Measurements from ENCODE around the gene SLAMF6. TPM values are rescaled to one million over a fixed set of nuclear protein-coding genes. Genes with fewer than 3 reads are reported as not detected.

Gene SLAMF6
- total RNA-seq, 1 donor from 2014 or later: 11.8 TPM

DNA sequence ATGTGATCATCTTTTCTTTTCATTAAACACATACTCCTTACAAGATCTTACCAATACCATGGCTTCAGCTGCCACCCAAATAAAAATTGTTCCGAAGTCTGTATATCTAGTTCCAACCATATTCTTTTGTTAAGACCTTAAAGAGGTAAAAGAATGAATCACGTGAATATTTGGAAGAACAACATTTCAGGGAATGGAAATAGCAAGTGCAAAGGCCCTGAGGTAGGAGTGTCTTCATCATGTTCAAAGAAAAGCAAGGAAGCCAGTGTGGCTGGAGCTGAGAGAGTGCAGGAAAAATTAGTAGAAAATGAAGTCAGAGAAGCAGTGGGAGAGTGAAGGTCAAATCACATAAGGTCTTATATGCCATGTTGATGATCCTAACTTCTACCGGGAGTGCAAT is 50.9 kb downstream of the SLAMF6 start:
- Mint-ChIP-seq H3K4me1 (ENCODE audit: low read depth) (peaks cover 12% of the 10 kb centered on the region), H3K36me3 (ENCODE audit: low read depth) (no peaks in the 10 kb centered on the region), H3K4me3 (ENCODE audit: low read depth) (no peak overlapping the region), H3K9me3 (peaks cover 5% of the 10 kb centered on the region), H3K27ac (no peak overlapping the region), H3K27me3 (ENCODE audit: low read depth) (no peaks in the 10 kb centered on the region)
- intact Hi-C loops (cut with micrococcal nuclease): loop anchor here (5.0 kb wide), 1 partner anchor 325 kb away; the partner anchor contains the start of gene LY9
- no peak for DNase-seq (ENCODE audit: low spot score)

DNA sequence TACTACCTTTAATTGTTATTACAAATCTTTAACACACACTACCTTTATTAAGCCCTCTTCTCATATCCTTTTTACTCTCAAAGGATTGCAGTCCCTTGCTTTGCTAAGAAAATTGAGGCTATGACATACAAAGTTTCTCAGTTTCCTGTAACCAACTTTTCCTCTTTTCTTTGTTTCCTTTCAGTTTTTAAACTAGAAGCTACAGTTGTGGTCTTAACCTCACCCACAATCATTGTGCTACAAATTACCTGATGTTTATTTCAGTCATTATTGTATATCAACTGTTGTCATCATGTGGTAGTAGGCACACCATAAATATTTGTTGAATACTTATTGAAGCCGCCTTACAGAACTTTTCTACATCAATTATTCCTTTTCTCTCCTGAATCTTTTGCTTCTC is 51.8 kb downstream of the SLAMF6 start:
- Mint-ChIP-seq H3K4me1 (ENCODE audit: low read depth) (peaks cover 19% of the 10 kb centered on the region), H3K27me3 (ENCODE audit: low read depth) (no peaks in the 10 kb centered on the region), H3K36me3 (ENCODE audit: low read depth) (no peaks in the 10 kb centered on the region), H3K9me3 (peaks cover 5% of the 10 kb centered on the region), H3K4me3 (ENCODE audit: low read depth) (no peak overlapping the region), H3K27ac (no peak overlapping the region)
- intact Hi-C loops (cut with micrococcal nuclease): loop anchor here (1.0 to 5.0 kb wide), 2 partner anchors 11 to 326 kb away; partner anchors contain the start of gene LY9
- no peak for DNase-seq (ENCODE audit: low spot score)

DNA sequence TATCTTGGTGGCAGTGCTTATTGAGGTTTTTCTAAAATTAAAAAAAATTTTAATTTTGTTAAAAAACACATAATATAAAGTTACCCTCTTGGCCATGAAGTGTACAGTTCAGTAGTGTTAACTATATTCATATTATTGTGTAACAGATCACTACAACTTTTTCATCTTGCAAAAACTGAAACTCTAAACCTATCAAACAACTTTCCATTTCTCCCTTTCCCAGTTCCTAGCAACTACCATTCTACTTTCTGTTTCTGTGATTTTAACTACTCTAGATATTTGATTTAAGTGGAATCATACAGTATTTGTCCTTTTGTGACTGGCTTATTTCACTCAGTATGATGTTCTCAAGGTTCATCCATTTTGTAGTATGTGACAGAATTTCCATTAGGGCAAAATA is 55.5 kb downstream of the SLAMF6 start:
- Mint-ChIP-seq H3K27ac (no peak overlapping the region), H3K9me3 (peaks cover 9% of the 10 kb centered on the region), H3K4me1 (ENCODE audit: low read depth) (peaks cover 42% of the 10 kb centered on the region), H3K4me3 (ENCODE audit: low read depth) (no peak overlapping the region), H3K36me3 (ENCODE audit: low read depth) (peaks cover 8% of the 10 kb centered on the region), H3K27me3 (ENCODE audit: low read depth) (no peaks in the 10 kb centered on the region)
- intact Hi-C loops (cut with micrococcal nuclease): no loop called here
- DNase-seq (ENCODE audit: low spot score): no peak

DNA sequence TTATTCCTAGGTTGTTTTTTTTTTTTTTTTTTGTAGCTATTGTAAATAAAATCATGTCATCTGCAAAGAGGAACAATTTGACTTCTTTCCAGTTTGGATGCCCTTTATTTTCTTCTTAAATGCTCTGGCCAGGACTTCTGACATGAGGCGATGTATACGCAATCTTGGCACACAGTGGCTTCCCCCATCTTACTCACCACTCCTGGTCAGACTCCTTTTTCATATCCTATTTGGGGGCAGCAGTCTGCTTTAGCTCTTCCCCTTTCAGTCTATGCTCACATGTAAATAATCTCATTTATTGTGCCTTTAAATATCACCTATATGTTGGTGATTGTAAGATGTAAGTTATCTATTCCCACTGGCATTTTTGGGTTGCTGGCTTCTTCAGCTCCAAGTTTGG is 56.1 kb downstream of the SLAMF6 start:
- no peak for DNase-seq (ENCODE audit: low spot score)
- H3K27ac Mint-ChIP-seq: no peak overlapping the region
- H3K4me3 Mint-ChIP-seq (ENCODE audit: low read depth): no peak overlapping the region
- intact Hi-C loops (cut with micrococcal nuclease): no loop called here
- peaks cover 8% of the 10 kb centered on the region for H3K36me3 Mint-ChIP-seq (ENCODE audit: low read depth)
- peaks cover 9% of the 10 kb centered on the region for H3K9me3 Mint-ChIP-seq
- no peaks in the 10 kb centered on the region for H3K27me3 Mint-ChIP-seq (ENCODE audit: low read depth)
- peaks cover 44% of the 10 kb centered on the region for H3K4me1 Mint-ChIP-seq (ENCODE audit: low read depth)

DNA sequence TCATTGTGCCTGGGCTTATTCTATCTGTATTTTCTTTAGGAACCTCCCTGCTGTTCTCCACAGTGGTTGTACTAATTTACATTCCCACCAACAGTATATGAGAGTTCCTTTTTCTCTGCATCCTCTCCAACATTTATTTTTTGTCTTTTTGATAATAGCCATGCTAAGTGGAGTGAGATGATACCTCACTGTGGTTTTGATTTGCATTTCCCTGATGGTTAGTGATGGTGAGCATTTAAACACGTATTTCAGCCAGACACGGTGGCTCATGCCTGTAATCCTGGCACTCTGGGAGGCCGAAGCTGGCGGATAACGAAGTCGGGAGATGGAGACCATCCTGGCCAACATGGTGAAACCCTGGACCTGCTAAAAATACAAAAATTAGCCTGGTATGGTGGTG is 57.9 kb downstream of the SLAMF6 start:
- Mint-ChIP-seq H3K4me1 (ENCODE audit: low read depth) (peaks cover 58% of the 10 kb centered on the region), H3K27ac (no peak overlapping the region), H3K9me3 (peaks cover 9% of the 10 kb centered on the region), H3K27me3 (ENCODE audit: low read depth) (no peaks in the 10 kb centered on the region), H3K4me3 (ENCODE audit: low read depth) (no peak overlapping the region), H3K36me3 (ENCODE audit: low read depth) (peaks cover 8% of the 10 kb centered on the region)
- intact Hi-C loops (cut with micrococcal nuclease): no loop called here
- DNase-seq (ENCODE audit: low spot score): no peak

DNA sequence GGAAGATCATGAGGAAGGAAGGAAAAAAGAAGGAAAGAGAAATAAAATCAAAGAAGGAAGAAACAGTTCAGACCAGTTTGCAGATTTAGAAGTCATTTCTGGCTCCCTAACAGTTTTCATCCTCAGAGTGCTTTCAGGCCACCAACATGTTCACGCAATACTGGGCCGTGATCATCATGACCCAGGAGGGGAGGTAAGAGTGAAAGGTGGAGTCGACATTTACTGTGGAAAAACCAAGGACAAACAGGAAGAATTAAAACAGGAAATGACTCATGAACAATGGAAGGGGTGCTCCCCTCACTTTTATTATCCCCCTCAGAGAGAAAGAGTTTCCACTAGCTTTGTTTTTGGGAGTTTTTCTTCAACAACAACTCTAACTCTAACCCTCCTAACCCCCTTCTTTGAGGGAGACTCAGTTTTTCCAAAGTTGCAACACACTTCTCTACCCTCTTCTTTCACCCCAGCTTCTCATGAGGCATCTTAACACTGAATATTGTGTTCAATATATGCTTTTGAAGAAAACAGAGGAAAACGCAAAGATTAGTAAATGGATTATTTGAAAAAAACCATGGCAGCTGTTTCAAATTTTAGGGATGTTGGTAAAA is 62.3 kb downstream of the SLAMF6 start:
- H3K36me3 Mint-ChIP-seq (ENCODE audit: low read depth): peaks cover 6% of the 10 kb centered on the region
- DNase-seq (ENCODE audit: low spot score): no peak
- peak overlapping the region; percentile 98 for H3K27ac Mint-ChIP-seq
- peaks cover 65% of the 10 kb centered on the region for H3K4me1 Mint-ChIP-seq (ENCODE audit: low read depth)
- peak overlapping the region; percentile 76 for H3K4me3 Mint-ChIP-seq (ENCODE audit: low read depth)
- H3K27me3 Mint-ChIP-seq (ENCODE audit: low read depth): no peaks in the 10 kb centered on the region
- peaks cover 2% of the 10 kb centered on the region for H3K9me3 Mint-ChIP-seq
- intact Hi-C loops (cut with micrococcal nuclease): loop anchor here (1.0 to 2.0 kb wide), 3 partner anchors 11 to 116 kb away; no protein-coding TSS in a partner anchor

DNA sequence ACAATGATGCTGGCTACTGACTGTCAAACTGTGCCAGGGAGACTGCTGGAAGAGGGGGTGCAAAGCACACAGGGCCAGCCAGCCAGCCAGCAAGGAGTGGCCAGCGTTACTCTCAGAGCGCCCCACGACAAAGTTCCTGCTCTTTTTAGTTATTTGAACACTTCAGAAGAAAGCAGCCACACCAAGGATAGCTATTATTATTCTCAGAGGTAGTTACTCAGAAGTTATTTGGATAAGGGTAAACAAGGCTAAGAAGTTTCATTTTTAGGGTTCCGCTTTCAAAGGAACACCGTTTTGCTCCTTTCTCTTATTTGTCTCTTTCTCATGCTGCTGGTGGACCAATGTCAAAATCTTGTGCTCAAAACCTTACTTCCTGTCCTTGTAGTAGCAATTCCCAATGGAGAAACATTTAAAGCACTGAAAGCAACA is 62.8 kb downstream of the SLAMF6 start:
- DNase-seq (ENCODE audit: low spot score): no peak
- Mint-ChIP-seq H3K27ac (peak overlapping the region; percentile 98), H3K4me3 (ENCODE audit: low read depth) (peak overlapping the region; percentile 76), H3K27me3 (ENCODE audit: low read depth) (no peaks in the 10 kb centered on the region), H3K36me3 (ENCODE audit: low read depth) (peaks cover 2% of the 10 kb centered on the region), H3K4me1 (ENCODE audit: low read depth) (peaks cover 64% of the 10 kb centered on the region), H3K9me3 (no peaks in the 10 kb centered on the region)
- intact Hi-C loops (cut with micrococcal nuclease): loop anchor here (1.0 to 2.0 kb wide), 3 partner anchors 11 to 117 kb away; no protein-coding TSS in a partner anchor

DNA sequence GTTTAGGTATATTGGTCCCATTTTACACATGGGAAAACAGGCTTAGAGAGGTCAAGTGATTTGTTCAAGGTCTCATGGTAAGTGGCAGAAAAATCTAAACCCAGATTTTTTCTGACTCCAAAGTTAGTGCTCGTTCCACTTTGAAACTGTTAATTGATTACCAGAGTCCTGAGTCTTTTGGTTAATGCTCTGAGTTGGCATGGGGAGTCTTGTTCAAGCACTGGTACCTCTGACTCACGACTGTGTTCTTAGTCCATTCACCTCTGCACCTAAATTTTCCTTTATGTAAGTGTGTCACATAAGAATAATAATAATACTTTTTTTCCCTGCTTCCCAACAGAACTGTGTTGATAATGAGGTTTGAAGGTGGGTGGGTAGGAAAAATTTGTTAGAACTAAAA is 63.4 kb downstream of the SLAMF6 start:
- intact Hi-C loops (cut with micrococcal nuclease): loop anchor here (1.0 to 2.0 kb wide), 3 partner anchors 12 to 117 kb away; no protein-coding TSS in a partner anchor
- Mint-ChIP-seq H3K27me3 (ENCODE audit: low read depth) (no peaks in the 10 kb centered on the region), H3K4me1 (ENCODE audit: low read depth) (peaks cover 66% of the 10 kb centered on the region), H3K36me3 (ENCODE audit: low read depth) (no peaks in the 10 kb centered on the region), H3K9me3 (no peaks in the 10 kb centered on the region), H3K27ac (peak overlapping the region; percentile 98), H3K4me3 (ENCODE audit: low read depth) (peak overlapping the region; percentile 76)
- no peak for DNase-seq (ENCODE audit: low spot score)

DNA sequence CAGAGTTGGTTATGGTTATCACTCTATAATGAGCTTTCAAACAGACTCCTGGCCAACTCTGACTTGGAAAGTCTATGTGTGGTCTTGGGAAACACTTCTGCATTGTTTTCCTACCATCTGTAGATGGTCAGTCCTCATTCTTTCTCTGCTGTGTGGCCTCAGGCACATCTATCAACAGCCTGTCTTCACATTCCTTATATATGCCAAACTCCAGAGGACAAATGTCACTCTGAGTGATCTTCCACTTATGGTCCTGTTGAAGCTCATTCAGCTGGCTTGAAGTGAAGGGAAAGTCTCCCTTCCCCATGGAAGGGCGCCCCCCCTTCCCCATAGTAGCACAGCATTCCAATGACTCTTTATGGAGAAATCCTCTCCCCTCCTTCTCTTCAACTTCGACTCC is 64.0 kb downstream of the SLAMF6 start:
- DNase-seq (ENCODE audit: low spot score): no peak
- Mint-ChIP-seq H3K27ac (peak overlapping the region; percentile 98), H3K9me3 (no peaks in the 10 kb centered on the region), H3K27me3 (ENCODE audit: low read depth) (no peaks in the 10 kb centered on the region), H3K4me3 (ENCODE audit: low read depth) (no peak overlapping the region), H3K36me3 (ENCODE audit: low read depth) (no peaks in the 10 kb centered on the region), H3K4me1 (ENCODE audit: low read depth) (peaks cover 66% of the 10 kb centered on the region)
- intact Hi-C loops (cut with micrococcal nuclease): no loop called here

DNA sequence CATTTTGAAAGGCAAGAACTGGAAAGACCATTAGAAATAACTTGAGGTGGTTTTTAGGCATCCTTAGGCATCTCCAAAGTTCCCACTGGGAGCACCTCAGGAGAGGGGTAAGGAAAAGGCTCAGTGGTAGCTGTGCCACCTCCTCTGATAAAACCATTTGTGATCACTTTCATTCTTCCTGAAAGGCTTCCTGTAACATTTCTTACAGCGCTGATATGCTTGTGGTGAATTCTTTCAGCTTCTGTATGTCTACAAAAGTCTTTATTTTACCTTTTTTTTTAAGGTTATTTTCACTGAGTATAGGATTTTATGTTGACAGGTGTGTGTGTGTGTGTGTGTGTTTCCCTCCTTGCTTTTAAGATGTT is 67.9 kb downstream of the SLAMF6 start:
- Mint-ChIP-seq H3K4me1 (ENCODE audit: low read depth) (peaks cover 67% of the 10 kb centered on the region), H3K27ac (peak overlapping the region; percentile 79), H3K9me3 (peaks cover 3% of the 10 kb centered on the region), H3K36me3 (ENCODE audit: low read depth) (no peaks in the 10 kb centered on the region), H3K27me3 (ENCODE audit: low read depth) (no peaks in the 10 kb centered on the region), H3K4me3 (ENCODE audit: low read depth) (no peak overlapping the region)
- DNase-seq (ENCODE audit: low spot score): no peak
- intact Hi-C loops (cut with micrococcal nuclease): loop anchor here (2.0 kb wide), 1 partner anchor 16 kb away; no protein-coding TSS in a partner anchor

DNA sequence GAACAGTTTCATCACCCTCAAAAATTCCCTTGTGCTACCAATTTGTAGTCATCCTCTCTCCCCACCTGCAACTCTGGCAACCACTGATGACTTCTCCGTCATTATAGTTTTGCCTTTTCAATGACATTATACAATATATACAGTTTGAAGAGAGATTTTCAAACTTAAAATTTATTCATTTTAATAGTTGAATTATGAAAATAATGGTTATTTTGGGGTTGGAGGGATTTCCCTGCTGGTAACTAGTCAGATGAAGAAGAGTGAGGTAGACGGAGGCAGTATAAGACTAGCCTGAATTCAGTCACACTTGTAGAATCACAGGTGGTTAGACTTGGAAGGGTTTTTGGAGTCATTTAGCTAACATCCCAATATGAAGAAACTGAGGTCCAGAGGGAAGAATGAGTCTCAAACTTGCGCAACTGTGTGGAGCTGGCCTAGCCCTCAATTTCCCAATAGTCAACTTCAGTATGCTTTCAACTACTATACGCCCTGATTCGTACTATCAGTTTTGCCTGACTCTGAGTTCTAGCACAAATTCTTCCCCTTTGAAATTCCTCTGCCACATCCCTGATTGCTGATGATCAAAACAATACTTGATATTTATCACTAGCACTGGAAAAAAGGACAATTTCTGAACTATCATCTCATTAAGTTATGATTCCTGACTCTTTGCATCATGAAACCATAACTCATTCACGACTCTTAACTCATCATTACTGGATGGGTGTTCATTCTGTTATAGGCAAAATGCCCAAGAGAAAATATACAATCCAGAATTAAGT is 68.5 kb downstream of the SLAMF6 start:
- Mint-ChIP-seq H3K36me3 (ENCODE audit: low read depth) (no peaks in the 10 kb centered on the region), H3K4me1 (ENCODE audit: low read depth) (peaks cover 61% of the 10 kb centered on the region), H3K27ac (peak overlapping the region; percentile 79), H3K9me3 (peaks cover 5% of the 10 kb centered on the region), H3K4me3 (ENCODE audit: low read depth) (no peak overlapping the region), H3K27me3 (ENCODE audit: low read depth) (no peaks in the 10 kb centered on the region)
- intact Hi-C loops (cut with micrococcal nuclease): loop anchor here (2.0 kb wide), 1 partner anchor 16 kb away; no protein-coding TSS in a partner anchor
- DNase-seq (ENCODE audit: low spot score): no peak

DNA sequence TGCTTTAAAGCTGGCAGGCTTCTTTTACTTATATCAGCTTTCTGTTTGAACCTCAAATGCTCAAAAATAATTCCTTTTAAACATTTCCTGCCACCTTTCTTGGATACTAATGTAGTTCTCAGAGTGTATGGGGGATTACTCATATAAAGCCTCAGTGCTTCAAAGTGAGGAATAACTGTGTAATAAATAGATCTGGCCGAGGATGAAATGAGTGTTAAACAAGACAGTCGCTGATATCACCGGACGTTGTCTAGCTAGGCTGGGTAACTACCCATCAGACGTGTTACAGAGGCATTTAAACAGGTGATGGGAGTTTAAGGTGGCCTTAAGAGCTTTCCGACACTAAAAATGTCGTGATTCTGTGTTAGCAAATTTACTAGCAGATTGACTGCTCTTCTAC is 69.6 kb downstream of the SLAMF6 start:
- intact Hi-C loops (cut with micrococcal nuclease): no loop called here
- no peak for DNase-seq (ENCODE audit: low spot score)
- Mint-ChIP-seq H3K4me1 (ENCODE audit: low read depth) (peaks cover 51% of the 10 kb centered on the region), H3K27me3 (ENCODE audit: low read depth) (no peaks in the 10 kb centered on the region), H3K27ac (peak overlapping the region; percentile 74), H3K36me3 (ENCODE audit: low read depth) (no peaks in the 10 kb centered on the region), H3K4me3 (ENCODE audit: low read depth) (no peak overlapping the region), H3K9me3 (peaks cover 5% of the 10 kb centered on the region)

DNA sequence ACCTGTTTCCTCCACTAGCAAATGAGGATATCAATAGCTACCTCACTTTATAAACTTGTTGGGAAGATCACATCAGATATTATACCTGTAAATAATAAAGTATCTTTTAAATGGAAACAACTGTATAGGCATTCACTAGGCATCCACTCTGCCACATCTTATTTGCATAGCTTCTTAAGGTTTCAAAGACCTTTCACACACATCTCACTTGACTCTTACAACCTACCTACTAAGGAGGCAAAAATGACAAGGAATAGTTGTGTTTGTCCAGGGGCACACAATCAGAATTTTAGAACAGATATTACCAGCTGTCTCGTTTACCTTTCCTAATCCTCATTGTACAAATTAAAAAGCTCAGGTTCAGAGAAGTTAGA is 71.2 kb downstream of the SLAMF6 start:
- no peak for DNase-seq (ENCODE audit: low spot score)
- intact Hi-C loops (cut with micrococcal nuclease): no loop called here
- H3K9me3 Mint-ChIP-seq: peaks cover 5% of the 10 kb centered on the region
- H3K27ac Mint-ChIP-seq: peak overlapping the region; percentile 70
- H3K4me1 Mint-ChIP-seq (ENCODE audit: low read depth): peaks cover 51% of the 10 kb centered on the region
- no peaks in the 10 kb centered on the region for H3K36me3 Mint-ChIP-seq (ENCODE audit: low read depth)
- H3K4me3 Mint-ChIP-seq (ENCODE audit: low read depth): peak overlapping the region; percentile 10
- H3K27me3 Mint-ChIP-seq (ENCODE audit: low read depth): no peaks in the 10 kb centered on the region
